MM.1S (cell line): ENCODE data around the gene ASIC4.

Experiments used
- DNase-seq: peaks from one replicate; pipeline ENCODE4 v3.0.0-alpha.2; 2015
- H2AFZ ChIP-seq: fragments of 300-600 bp; sonication (generic); 2 replicates; pipeline ENCODE4 v1.6.0; 2016; ENCODE audit warnings: antibody characterized with exemption, low read length
- H3F3A ChIP-seq: fragments of 300-600 bp; sonication (generic); 2 replicates; pipeline ENCODE4 v1.6.1; 2016; ENCODE audit warnings: mild to moderate bottlenecking, antibody characterized with exemption, low read length, moderate library complexity, mixed read lengths; ENCODE audit not compliant: insufficient read depth
- H3K27ac ChIP-seq: fragments of 300-600 bp; sonication (generic); 2 replicates; pipeline ENCODE4 v1.5.1; 2016; ENCODE audit warnings: mild to moderate bottlenecking, low read length
- H3K27me3 ChIP-seq: fragments of 300-600 bp; sonication (generic); replicated peaks from 2 replicates; pipeline ENCODE4 v1.6.0; 2016; ENCODE audit warnings: low read length; ENCODE audit not compliant: insufficient read depth
- H3K36me3 ChIP-seq: fragments of 300-600 bp; sonication (generic); replicated peaks from 2 replicates; pipeline ENCODE4 v1.6.1; 2016; ENCODE audit warnings: mild to moderate bottlenecking, low read length, mixed read lengths; ENCODE audit not compliant: insufficient read depth
- H3K4me1 ChIP-seq: fragments of 300-600 bp; sonication (generic); 2 replicates; pipeline ENCODE4 v1.6.1; 2016; ENCODE audit warnings: low read length, mixed read lengths
- H3K4me2 ChIP-seq: fragments of 300-600 bp; sonication (generic); 2 replicates; pipeline ENCODE4 v1.6.0; 2016; ENCODE audit warnings: low read depth, low read length
- H3K4me3 ChIP-seq: fragments of 300-600 bp; sonication (generic); 2 replicates; pipeline ENCODE4 v1.5.1; 2016; ENCODE audit warnings: low read length, mixed read lengths
- H3K79me2 ChIP-seq: fragments of 300-600 bp; sonication (generic); 2 replicates; pipeline ENCODE4 v1.6.1; 2016; ENCODE audit warnings: mixed run types, low read length, mixed read lengths
- H3K9ac ChIP-seq: fragments of 300-600 bp; sonication (generic); 2 replicates; pipeline ENCODE4 v1.6.1; 2016; ENCODE audit warnings: low read length, mixed read lengths
- H3K9me2 ChIP-seq: fragments of 300-600 bp; sonication (generic); replicated peaks from 2 replicates; pipeline ENCODE4 v1.6.1; 2016; ENCODE audit warnings: mild to moderate bottlenecking, low read length, mixed read lengths; ENCODE audit not compliant: insufficient read depth
- H3K9me3 ChIP-seq: fragments of 300-600 bp; sonication (generic); replicated peaks from 2 replicates; pipeline ENCODE4 v1.6.1; 2016; ENCODE audit warnings: mild to moderate bottlenecking, low read length, mixed read lengths; ENCODE audit not compliant: insufficient read depth
- H4K20me1 ChIP-seq: fragments of 300-600 bp; sonication (generic); 2 replicates; pipeline ENCODE4 v1.6.1; 2016; ENCODE audit warnings: mild to moderate bottlenecking, low read length, moderate library complexity, mixed read lengths; ENCODE audit not compliant: insufficient read depth
- CTCF ChIP-seq: fragments of 300-600 bp; sonication (generic); IDR thresholded peaks from 2 replicates; pipeline ENCODE4 v1.5.1; 2016; ENCODE audit warnings: antibody characterized with exemption, low read length, mixed read lengths
- EZH2 ChIP-seq: fragments of 300-600 bp; sonication (generic); optimal IDR thresholded peaks from 2 replicates; pipeline ENCODE3; 2017; ENCODE audit warnings: low read depth, mild to moderate bottlenecking, antibody characterized with exemption, low read length, mixed read lengths
- EZH2phosphoT487 ChIP-seq: fragments of 300-600 bp; sonication (generic); IDR thresholded peaks from 2 replicates; pipeline ENCODE4 v1.6.1; 2018; ENCODE audit warnings: antibody characterized with exemption, low read length

The ASIC4 gene

GRCh38 chr2:219490600-219491130, 23.6 kb upstream of the ASIC4 start:
- H3K9ac ChIP-seq: no peak overlapping the region
- H3K27me3 ChIP-seq: peaks cover 97% of the 10 kb centered on the region
- no peaks in the 10 kb centered on the region for H3K36me3 ChIP-seq
- no peaks in the 10 kb centered on the region for H3K4me1 ChIP-seq
- H3K27ac ChIP-seq: no peak overlapping the region
- DNase-seq: no peak
- no peaks in the 10 kb centered on the region for H3K9me3 ChIP-seq
- H3F3A ChIP-seq: no peaks in the 10 kb centered on the region
- no peaks in the 10 kb centered on the region for H3K79me2 ChIP-seq
- TF ChIP-seq EZH2phosphoT487 (no peak), EZH2 (no peak), CTCF (no peak)
- H3K4me3 ChIP-seq: no peak overlapping the region
- H4K20me1 ChIP-seq: no peaks in the 10 kb centered on the region
- H3K4me2 ChIP-seq: no peak overlapping the region
- H2AFZ ChIP-seq: no peak overlapping the region
- no peaks in the 10 kb centered on the region for H3K9me2 ChIP-seq

GRCh38 chr2:219491278-219491963, 22.9 kb upstream of the ASIC4 start:
- no peaks in the 10 kb centered on the region for H4K20me1 ChIP-seq
- no peaks in the 10 kb centered on the region for H3F3A ChIP-seq
- H3K9me2 ChIP-seq: no peaks in the 10 kb centered on the region
- H3K27ac ChIP-seq: no peak overlapping the region
- no peak overlapping the region for H3K4me2 ChIP-seq
- H3K79me2 ChIP-seq: no peaks in the 10 kb centered on the region
- peaks cover 97% of the 10 kb centered on the region for H3K27me3 ChIP-seq
- DNase-seq: no peak
- H3K4me1 ChIP-seq: no peaks in the 10 kb centered on the region
- H3K9me3 ChIP-seq: no peaks in the 10 kb centered on the region
- no peak overlapping the region for H3K9ac ChIP-seq
- no peak overlapping the region for H2AFZ ChIP-seq
- TF ChIP-seq EZH2: no peak
- TF ChIP-seq CTCF: no peak
- no peak for TF ChIP-seq EZH2phosphoT487
- no peak overlapping the region for H3K4me3 ChIP-seq
- H3K36me3 ChIP-seq: no peaks in the 10 kb centered on the region

GRCh38 chr2:219492575-219492974, 21.7 kb upstream of the ASIC4 start:
- TF ChIP-seq EZH2 (no peak), EZH2phosphoT487 (no peak), CTCF (peak; percentile 23)
- no peak overlapping the region for H2AFZ ChIP-seq

More at GRCh38 chr2:219492575-219492974, 21.7 kb upstream of the ASIC4 start:
- Histone ChIP-seq H3K9me2 (no peaks in the 10 kb centered on the region), H3K4me3 (no peak overlapping the region), H4K20me1 (no peaks in the 10 kb centered on the region), H3K36me3 (no peaks in the 10 kb centered on the region), H3K27me3 (peaks cover 97% of the 10 kb centered on the region), H3K4me1 (no peaks in the 10 kb centered on the region), H3K9me3 (no peaks in the 10 kb centered on the region), H3F3A (no peaks in the 10 kb centered on the region), H3K27ac (no peak overlapping the region), H3K79me2 (no peaks in the 10 kb centered on the region), H3K9ac (no peak overlapping the region), H3K4me2 (no peak overlapping the region)
- no peak for DNase-seq
